ENCODE data around the gene CLASP2. TPM values are rescaled to one million over a fixed set of nuclear protein-coding genes. Genes with fewer than 3 reads are reported as not detected.

Gene CLASP2
- polyA plus RNA-seq, 3 donors, result 10.1 to 16.1 (median 13.9) TPM

- no peak for TF ChIP-seq CTCF (IDR thresholded peaks at IDR 0.05)
- no CpG with 5 or more reads among the region's 6 CpGs for WGBS (ENCODE audit: insufficient coverage)
- no peaks in the 10 kb centered on the region for H3K36me3 ChIP-seq (replicated peaks in 1 of 2; ENCODE audit: control insufficient read depth in 1 of 2, insufficient read depth in 2 of 2, low read length in 2 of 2)
- peaks cover 99% of the 10 kb centered on the region for H3K79me2 ChIP-seq (ENCODE audit: insufficient read depth, low read length)
- H2AFZ ChIP-seq (ENCODE audit: insufficient read depth, low read depth, low read length, poor library complexity, severe bottlenecking), result no peak overlapping the region
- H3K4me2 ChIP-seq (replicated peaks; ENCODE audit: extremely low read depth, low read length, poor library complexity, severe bottlenecking), result no peak overlapping the region
- intact Hi-C loops (cut with micrococcal nuclease), result no loop called here
- no peaks in the 10 kb centered on the region for H3K4me1 ChIP-seq (ENCODE audit: control insufficient read depth in 1 of 2, insufficient read depth in 2 of 2, low read length in 2 of 2)
- peaks cover 51% of the 10 kb centered on the region for H4K20me1 ChIP-seq (ENCODE audit: insufficient read depth, low read length)
- peaks cover 13 to 25% (median 18%) of the 10 kb centered on the region in 7 donors for H3K9me3 Mint-ChIP-seq
- peaks cover 12% of the 10 kb centered on the region in 2 donors for H3K9me3 ChIP-seq (replicated peaks in 1 of 2; ENCODE audit: control insufficient read depth in 1 of 2, insufficient read depth in 1 of 2, low read length in 2 of 2)
- peaks cover 15 to 19% of the 10 kb centered on the region in 2 donors for H3K36me3 Mint-ChIP-seq
- H3K4me3 ChIP-seq (replicated peaks in 1 of 3; ENCODE audit: low read depth in 2 of 3, low read length in 3 of 3), result no peak overlapping the region
- no peaks in the 10 kb centered on the region for H3K27me3 Mint-ChIP-seq (ENCODE audit: low read depth in 3 of 3)
- H3K4me1 Mint-ChIP-seq, result no peaks in the 10 kb centered on the region
- no peak for DNase-seq
- H3K4me3 Mint-ChIP-seq, result no peak overlapping the region
- H3K27ac Mint-ChIP-seq, result no peak overlapping the region
- no peaks in the 10 kb centered on the region for H3K27me3 ChIP-seq (ENCODE audit: control insufficient read depth in 2 of 2, insufficient read depth in 2 of 2, low read length in 2 of 2)
- no peak overlapping the region for H3K27ac ChIP-seq (ENCODE audit: low read depth in 1 of 2, low read length in 2 of 2)
- H3K9ac ChIP-seq (ENCODE audit: insufficient read depth, low read length, poor library complexity, severe bottlenecking), result no peak overlapping the region
These were observed 12.0 kb downstream of the CLASP2 start for GRCh38 chr3:33706056-33706455.

GRCh38 chr3:33704891-33705290, 13.2 kb downstream of the CLASP2 start:
- no peak for TF ChIP-seq CTCF (IDR thresholded peaks at IDR 0.05)
- Histone ChIP-seq H4K20me1 (ENCODE audit: insufficient read depth, low read length) (peaks cover 39% of the 10 kb centered on the region), H3K9me3 (replicated peaks in 1 of 2; ENCODE audit: control insufficient read depth in 1 of 2, insufficient read depth in 1 of 2, low read length in 2 of 2) (peaks cover 14 to 16% of the 10 kb centered on the region in 2 donors), H2AFZ (ENCODE audit: insufficient read depth, low read depth, low read length, poor library complexity, severe bottlenecking) (no peak overlapping the region), H3K4me1 (ENCODE audit: control insufficient read depth in 1 of 2, insufficient read depth in 2 of 2, low read length in 2 of 2) (no peaks in the 10 kb centered on the region), H3K9ac (ENCODE audit: insufficient read depth, low read length, poor library complexity, severe bottlenecking) (no peak overlapping the region), H3K79me2 (ENCODE audit: insufficient read depth, low read length) (peaks cover 97% of the 10 kb centered on the region), H3K4me3 (replicated peaks in 1 of 3; ENCODE audit: low read depth in 2 of 3, low read length in 3 of 3) (no peak overlapping the region), H3K27ac (ENCODE audit: low read depth in 1 of 2, low read length in 2 of 2) (no peak overlapping the region), H3K36me3 (replicated peaks in 1 of 2; ENCODE audit: control insufficient read depth in 1 of 2, insufficient read depth in 2 of 2, low read length in 2 of 2) (no peaks in the 10 kb centered on the region), H3K4me2 (replicated peaks; ENCODE audit: extremely low read depth, low read length, poor library complexity, severe bottlenecking) (no peak overlapping the region), H3K27me3 (ENCODE audit: control insufficient read depth in 2 of 2, insufficient read depth in 2 of 2, low read length in 2 of 2) (no peaks in the 10 kb centered on the region)
- intact Hi-C loops (cut with micrococcal nuclease), result no loop called here
- no peak overlapping the region for H3K4me3 Mint-ChIP-seq
- H3K9me3 Mint-ChIP-seq, result peaks cover 16 to 33% (median 23%) of the 10 kb centered on the region in 7 donors
- no peaks in the 10 kb centered on the region for H3K27me3 Mint-ChIP-seq (ENCODE audit: low read depth in 3 of 3)
- DNase-seq, result no peak
- peaks cover 15 to 25% of the 10 kb centered on the region in 2 donors for H3K36me3 Mint-ChIP-seq
- no CpG with 5 or more reads among the region's 3 CpGs for WGBS (ENCODE audit: insufficient coverage)
- no peaks in the 10 kb centered on the region for H3K4me1 Mint-ChIP-seq
- H3K27ac Mint-ChIP-seq, result no peak overlapping the region
